H9 (cell line): Measurements from ENCODE around the gene SPECC1. TPM values are rescaled to one million over a fixed set of nuclear protein-coding genes. Genes with fewer than 3 reads are reported as not detected.

ENCODE experiments used
- DNase-seq: peaks from one replicate; pipeline ENCODE4 v3.0.0-alpha.2; 2017
- H2AFZ ChIP-seq: one replicate; pipeline ENCODE4 v1.6.1; 2013; ENCODE audit warnings: mild to moderate bottlenecking, low read length, control low read depth, moderate library complexity
- H2AK5ac ChIP-seq: 2 replicates; pipeline ENCODE4 v1.6.1; 2013; ENCODE audit warnings: low read length, control low read depth, mixed read lengths; ENCODE audit not compliant: insufficient read length
- H2BK120ac ChIP-seq: one replicate; pipeline ENCODE4 v1.6.1; 2013; ENCODE audit warnings: low read depth, mild to moderate bottlenecking, low read length, control low read depth, inconsistent platforms; ENCODE audit not compliant: poor library complexity, severe bottlenecking
- H2BK12ac ChIP-seq: 2 replicates; pipeline ENCODE4 v1.6.1; 2013; ENCODE audit warnings: low read length, control low read depth, mixed read lengths, low read depth; ENCODE audit not compliant: insufficient read length
- H2BK15ac ChIP-seq: 2 replicates; pipeline ENCODE4 v1.6.1; 2013; ENCODE audit warnings: low read depth, low read length, control low read depth
- H2BK20ac ChIP-seq: one replicate; pipeline ENCODE4 v1.6.1; 2013; ENCODE audit warnings: low read depth, mild to moderate bottlenecking, low read length, control low read depth, inconsistent platforms; ENCODE audit not compliant: poor library complexity, severe bottlenecking
- H2BK5ac ChIP-seq: 2 replicates; pipeline ENCODE4 v1.6.1; 2013; ENCODE audit warnings: low read length, control low read depth, mixed read lengths; ENCODE audit not compliant: insufficient read length
- H3K14ac ChIP-seq: 2 replicates; pipeline ENCODE4 v1.6.1; 2013; ENCODE audit warnings: low read length, control low read depth; ENCODE audit not compliant: insufficient read depth
- H3K18ac ChIP-seq: 2 replicates; pipeline ENCODE4 v1.6.1; 2013; ENCODE audit warnings: low read depth, mild to moderate bottlenecking, mixed read lengths, low read length, control low read depth; ENCODE audit not compliant: insufficient read length
- H3K23ac ChIP-seq: 2 replicates; pipeline ENCODE4 v1.6.1; 2013; ENCODE audit warnings: low read length, control low read depth, mixed read lengths, low read depth; ENCODE audit not compliant: insufficient read length
- H3K23me2 ChIP-seq: 2 replicates; pipeline ENCODE4 v1.6.1; 2013; ENCODE audit warnings: low read depth, mild to moderate bottlenecking, mixed read lengths, low read length, control low read depth; ENCODE audit not compliant: insufficient read length, poor library complexity, severe bottlenecking
- H3K27ac ChIP-seq: 2 replicates; pipeline ENCODE4 v1.5.1; 2013; ENCODE audit warnings: low read length, control low read depth, mixed read lengths, low read depth; ENCODE audit not compliant: insufficient read length
- H3K27me3 ChIP-seq: 2 replicates; pipeline ENCODE4 v1.6.1; 2013; ENCODE audit warnings: low read length, control low read depth, inconsistent platforms; ENCODE audit not compliant: insufficient read depth
- H3K4ac ChIP-seq: 2 replicates; pipeline ENCODE4 v1.6.1; 2013; ENCODE audit warnings: low read depth, mild to moderate bottlenecking, control low read depth, inconsistent platforms, low read length, moderate library complexity
- H3K4me1 ChIP-seq: 2 replicates; pipeline ENCODE4 v1.6.1; 2013; ENCODE audit warnings: low read length, control low read depth, inconsistent platforms; ENCODE audit not compliant: insufficient read depth
- H3K4me2 ChIP-seq: 2 replicates; pipeline ENCODE4 v1.6.1; 2013; ENCODE audit warnings: low read length, control low read depth, mixed read lengths; ENCODE audit not compliant: insufficient read length, insufficient read depth
- H3K56ac ChIP-seq: 2 replicates; pipeline ENCODE4 v1.6.1; 2013; ENCODE audit warnings: low read depth, mild to moderate bottlenecking, mixed read lengths, low read length, control low read depth; ENCODE audit not compliant: insufficient read length
- H3K79me1 ChIP-seq: 2 replicates; pipeline ENCODE4 v1.6.1; 2013; ENCODE audit warnings: low read depth, mild to moderate bottlenecking, moderate library complexity, low read length, control low read depth, inconsistent platforms; ENCODE audit not compliant: insufficient read depth, poor library complexity, severe bottlenecking
- H3K79me2 ChIP-seq: 2 replicates; pipeline ENCODE4 v1.6.1; 2013; ENCODE audit warnings: low read length, control low read depth, inconsistent platforms; ENCODE audit not compliant: insufficient read depth
- H3K9ac ChIP-seq: 2 replicates; pipeline ENCODE4 v1.6.1; 2013; ENCODE audit warnings: low read length, control low read depth, mixed read lengths; ENCODE audit not compliant: insufficient read length; ENCODE audit errors: extremely low read depth
- H3K9me3 ChIP-seq: one replicate; pipeline ENCODE4 v1.6.1; 2013; ENCODE audit warnings: low read depth, low read length, inconsistent platforms; ENCODE audit not compliant: control insufficient read depth
- H3T11ph ChIP-seq: one replicate; pipeline ENCODE4 v1.6.1; 2013; ENCODE audit warnings: mild to moderate bottlenecking, low read length, control low read depth, inconsistent platforms
- H4K20me1 ChIP-seq: one replicate; pipeline ENCODE4 v1.6.1; 2013; ENCODE audit not compliant: control insufficient read depth, insufficient read length, insufficient read depth
- H4K5ac ChIP-seq: 2 replicates; pipeline ENCODE4 v1.6.1; 2013; ENCODE audit warnings: low read depth, mild to moderate bottlenecking, mixed read lengths, low read length, control low read depth; ENCODE audit not compliant: insufficient read length
- H4K8ac ChIP-seq: replicated peaks from 2 replicates; pipeline ENCODE4 v1.6.1; 2013; ENCODE audit warnings: low read length, control low read depth, mixed read lengths, low read depth; ENCODE audit not compliant: insufficient read length
- H4K91ac ChIP-seq: 2 replicates; pipeline ENCODE4 v1.6.1; 2013; ENCODE audit warnings: low read depth, mild to moderate bottlenecking, moderate library complexity, mixed read lengths, low read length, control low read depth; ENCODE audit not compliant: insufficient read length
- H3K27ac Mint-ChIP-seq, 3 experiments: 2 replicates in 2 of 3; 3 replicates in 1 of 3; pipeline ENCODE4 v1.8.0; 2020 to 2021; ENCODE audit warnings: mixed read lengths in 3 of 3, mild to moderate bottlenecking in 1 of 3, moderate library complexity in 1 of 3
- H3K27me3 Mint-ChIP-seq: 2 replicates; pipeline ENCODE4 v1.8.0; 2021; ENCODE audit warnings: low read depth, mild to moderate bottlenecking, moderate library complexity, mixed read lengths
- H3K36me3 Mint-ChIP-seq, 3 experiments: 2 replicates in 2 of 3; 3 replicates in 1 of 3; pipeline ENCODE4 v1.8.0; 2020 to 2021; ENCODE audit warnings: low read depth in 3 of 3, mixed read lengths in 3 of 3; ENCODE audit not compliant: insufficient read depth in 1 of 3
- H3K4me1 Mint-ChIP-seq, 2 experiments: 2 replicates each; pipeline ENCODE4 v1.8.0; 2020; ENCODE audit warnings: mixed read lengths in 2 of 2
- H3K4me3 Mint-ChIP-seq, 2 experiments: 2 replicates in 1 of 2; 3 replicates in 1 of 2; pipeline ENCODE4 v1.8.0; 2020 to 2021; ENCODE audit warnings: mild to moderate bottlenecking in 2 of 2, mixed read lengths in 2 of 2, moderate library complexity in 1 of 2
- H3K9me3 Mint-ChIP-seq, 2 experiments: 2 replicates in 1 of 2; 3 replicates in 1 of 2; pipeline ENCODE4 v1.8.0; 2020; ENCODE audit warnings: mild to moderate bottlenecking in 2 of 2, mixed read lengths in 2 of 2, moderate library complexity in 1 of 2
- WGBS: extraction: QIAGEN DNeasy Blood & Tissue Kit; methylation state at CpG from one replicate; pipeline ENCODE4 v1.1.7; 2013; ENCODE audit warnings: missing lambda C conversion rate, low lambda C conversion rate, mixed read lengths; ENCODE audit not compliant: insufficient read length; ENCODE audit errors: extremely low coverage; 5-methylcytosine and 5-hydroxymethylcytosine counted together
- total RNA-seq: library from RNA; stranded (reverse); gene quantifications from 2 replicates; pipeline ENCODE4 v1.2.1, GENCODE V29; 2021
- TF ChIP-seq, protein P1 (sequence below): fragments of 200-600 bp; sonication (generic); conservative IDR thresholded peaks from 3 replicates; pipeline ENCODE4 v1.8.0; 2021; ENCODE audit warnings: antibody characterized with exemption, mild to moderate bottlenecking

SPECC1 gene
- total RNA-seq, 1 experiment from 2014 or later, result 65.7 TPM

DNA sequence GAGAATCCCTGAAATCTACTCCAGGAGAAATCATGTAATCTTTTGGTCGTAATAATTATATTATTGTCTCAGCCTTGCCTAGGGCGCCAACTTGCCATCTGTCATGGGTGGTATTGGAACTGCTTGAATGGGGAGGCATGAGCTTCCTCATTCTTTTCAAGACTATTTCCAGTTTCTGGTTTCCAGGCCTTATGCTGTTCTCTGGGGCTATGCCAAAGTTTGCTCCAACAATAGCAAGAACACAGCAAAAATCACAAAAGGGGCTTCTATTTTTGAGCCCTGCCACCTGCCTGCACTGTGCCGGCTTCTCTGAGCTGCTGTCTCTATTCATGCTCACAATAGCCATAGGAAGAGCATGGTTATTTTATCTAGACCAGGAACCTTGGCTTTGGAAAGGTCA lies 111.7 kb downstream of the SPECC1 start:
- Histone ChIP-seq H2BK20ac (no peak overlapping the region), H3K79me1 (no peaks in the 10 kb centered on the region), H4K8ac (no peak overlapping the region), H3K14ac (no peak overlapping the region), H2BK120ac (no peak overlapping the region), H2BK5ac (no peak overlapping the region), H3K9me3 (no peaks in the 10 kb centered on the region), H2BK15ac (no peak overlapping the region), H2AK5ac (no peak overlapping the region), H3K4me2 (no peak overlapping the region), H3K56ac (no peak overlapping the region), H3K4ac (no peak overlapping the region), H4K91ac (no peak overlapping the region), H4K5ac (no peak overlapping the region), H4K20me1 (no peaks in the 10 kb centered on the region), H3K18ac (no peak overlapping the region), H2BK12ac (no peak overlapping the region), H2AFZ (no peak overlapping the region), H3K23me2 (no peaks in the 10 kb centered on the region), H3K9ac (no peak overlapping the region), H3T11ph (no peak overlapping the region), H3K23ac (no peak overlapping the region), H3K27me3 (no peaks in the 10 kb centered on the region), H3K79me2 (no peaks in the 10 kb centered on the region), H3K4me1 (no peaks in the 10 kb centered on the region), H3K27ac (no peak overlapping the region)
- Mint-ChIP-seq H3K27ac (no peak overlapping the region), H3K9me3 (no peaks in the 10 kb centered on the region), H3K4me1 (peaks cover 9 to 16% of the 10 kb centered on the region in 2 experiments), H3K27me3 (no peaks in the 10 kb centered on the region), H3K4me3 (no peak overlapping the region), H3K36me3 (no peaks in the 10 kb centered on the region)
- WGBS, result no CpG with 5 or more reads among the region's 3 CpGs
- no peak for DNase-seq
- TF ChIP-seq, protein P1, sequence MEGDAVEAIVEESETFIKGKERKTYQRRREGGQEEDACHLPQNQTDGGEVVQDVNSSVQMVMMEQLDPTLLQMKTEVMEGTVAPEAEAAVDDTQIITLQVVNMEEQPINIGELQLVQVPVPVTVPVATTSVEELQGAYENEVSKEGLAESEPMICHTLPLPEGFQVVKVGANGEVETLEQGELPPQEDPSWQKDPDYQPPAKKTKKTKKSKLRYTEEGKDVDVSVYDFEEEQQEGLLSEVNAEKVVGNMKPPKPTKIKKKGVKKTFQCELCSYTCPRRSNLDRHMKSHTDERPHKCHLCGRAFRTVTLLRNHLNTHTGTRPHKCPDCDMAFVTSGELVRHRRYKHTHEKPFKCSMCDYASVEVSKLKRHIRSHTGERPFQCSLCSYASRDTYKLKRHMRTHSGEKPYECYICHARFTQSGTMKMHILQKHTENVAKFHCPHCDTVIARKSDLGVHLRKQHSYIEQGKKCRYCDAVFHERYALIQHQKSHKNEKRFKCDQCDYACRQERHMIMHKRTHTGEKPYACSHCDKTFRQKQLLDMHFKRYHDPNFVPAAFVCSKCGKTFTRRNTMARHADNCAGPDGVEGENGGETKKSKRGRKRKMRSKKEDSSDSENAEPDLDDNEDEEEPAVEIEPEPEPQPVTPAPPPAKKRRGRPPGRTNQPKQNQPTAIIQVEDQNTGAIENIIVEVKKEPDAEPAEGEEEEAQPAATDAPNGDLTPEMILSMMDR, result no peak
